GM12872 (cell line): ENCODE data around the gene PCDHGC4.
A peak's percentile ranks its signal among the peaks of the same experiment; 100 is the strongest.

Experiments
- TF ChIP-seq, protein P1 (sequence below): IDR thresholded peaks from 3 replicates; pipeline ENCODE4 v1.5.1; 2011; ENCODE audit warnings: low read depth, mild to moderate bottlenecking, low read length, moderate library complexity; ENCODE audit not compliant: insufficient read depth

Gene PCDHGC4

DNA sequence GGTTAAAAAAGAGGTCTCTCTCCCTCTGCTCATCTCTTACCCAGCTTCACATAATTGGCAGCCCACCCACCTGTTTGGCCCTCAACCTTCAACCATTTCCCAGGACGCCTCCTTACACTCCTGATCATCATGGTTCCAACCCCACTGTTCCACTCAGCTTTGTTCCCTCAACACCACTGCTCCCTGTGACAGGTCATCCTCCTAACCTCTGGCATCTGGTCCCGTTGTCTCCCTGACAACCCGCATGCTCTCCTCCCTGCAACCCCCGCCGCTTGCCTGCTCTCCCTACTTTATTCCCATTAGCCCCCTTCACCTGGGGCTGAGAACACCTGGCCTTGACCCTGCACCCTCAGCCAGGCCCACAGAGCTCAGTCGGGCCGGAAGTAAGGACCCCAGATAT, 16.9 kb downstream of the PCDHGC4 start:
- TF ChIP-seq, protein P1, sequence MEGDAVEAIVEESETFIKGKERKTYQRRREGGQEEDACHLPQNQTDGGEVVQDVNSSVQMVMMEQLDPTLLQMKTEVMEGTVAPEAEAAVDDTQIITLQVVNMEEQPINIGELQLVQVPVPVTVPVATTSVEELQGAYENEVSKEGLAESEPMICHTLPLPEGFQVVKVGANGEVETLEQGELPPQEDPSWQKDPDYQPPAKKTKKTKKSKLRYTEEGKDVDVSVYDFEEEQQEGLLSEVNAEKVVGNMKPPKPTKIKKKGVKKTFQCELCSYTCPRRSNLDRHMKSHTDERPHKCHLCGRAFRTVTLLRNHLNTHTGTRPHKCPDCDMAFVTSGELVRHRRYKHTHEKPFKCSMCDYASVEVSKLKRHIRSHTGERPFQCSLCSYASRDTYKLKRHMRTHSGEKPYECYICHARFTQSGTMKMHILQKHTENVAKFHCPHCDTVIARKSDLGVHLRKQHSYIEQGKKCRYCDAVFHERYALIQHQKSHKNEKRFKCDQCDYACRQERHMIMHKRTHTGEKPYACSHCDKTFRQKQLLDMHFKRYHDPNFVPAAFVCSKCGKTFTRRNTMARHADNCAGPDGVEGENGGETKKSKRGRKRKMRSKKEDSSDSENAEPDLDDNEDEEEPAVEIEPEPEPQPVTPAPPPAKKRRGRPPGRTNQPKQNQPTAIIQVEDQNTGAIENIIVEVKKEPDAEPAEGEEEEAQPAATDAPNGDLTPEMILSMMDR = no peak

DNA sequence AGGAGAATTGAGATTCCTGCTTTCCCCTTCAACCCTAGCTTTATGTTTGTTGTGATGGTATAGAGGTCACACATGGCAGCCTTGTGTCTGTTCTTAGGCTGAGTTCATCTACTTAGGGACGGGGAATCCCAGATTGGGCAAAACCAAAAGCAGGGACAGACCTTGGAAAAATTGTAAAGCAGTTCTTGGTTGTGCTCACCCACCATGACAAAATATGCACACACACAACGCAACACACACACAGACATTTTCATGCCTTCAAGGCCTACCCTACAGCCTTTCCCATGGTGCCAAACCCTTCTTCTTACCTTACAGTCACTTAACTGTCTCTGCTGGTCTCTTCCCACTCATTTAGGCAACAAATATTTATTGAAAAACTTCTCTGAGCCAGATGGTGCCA, 18.9 kb downstream of the PCDHGC4 start:
- TF ChIP-seq, protein P1 = no peak

DNA sequence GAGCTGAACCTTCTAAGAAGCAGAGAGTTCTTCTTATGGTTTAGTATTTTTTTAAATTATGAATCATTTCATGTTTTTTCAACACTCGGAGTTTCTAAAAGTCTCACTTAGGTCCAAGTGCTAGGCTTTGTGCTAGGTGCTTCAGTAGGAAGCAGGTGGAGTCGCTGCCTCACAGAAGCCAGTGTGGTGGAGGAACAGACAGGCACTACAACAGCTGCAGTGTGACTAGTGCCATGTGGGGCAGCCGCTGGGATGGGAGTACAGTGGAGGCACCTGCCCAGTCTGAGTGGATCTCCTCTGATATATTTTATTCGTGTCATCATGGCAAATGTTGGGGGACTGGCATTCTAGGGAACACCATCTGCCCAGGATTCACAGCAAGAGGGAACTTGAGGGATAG, 19.4 kb downstream of the PCDHGC4 start:
- TF ChIP-seq, protein P1 = no peak

DNA sequence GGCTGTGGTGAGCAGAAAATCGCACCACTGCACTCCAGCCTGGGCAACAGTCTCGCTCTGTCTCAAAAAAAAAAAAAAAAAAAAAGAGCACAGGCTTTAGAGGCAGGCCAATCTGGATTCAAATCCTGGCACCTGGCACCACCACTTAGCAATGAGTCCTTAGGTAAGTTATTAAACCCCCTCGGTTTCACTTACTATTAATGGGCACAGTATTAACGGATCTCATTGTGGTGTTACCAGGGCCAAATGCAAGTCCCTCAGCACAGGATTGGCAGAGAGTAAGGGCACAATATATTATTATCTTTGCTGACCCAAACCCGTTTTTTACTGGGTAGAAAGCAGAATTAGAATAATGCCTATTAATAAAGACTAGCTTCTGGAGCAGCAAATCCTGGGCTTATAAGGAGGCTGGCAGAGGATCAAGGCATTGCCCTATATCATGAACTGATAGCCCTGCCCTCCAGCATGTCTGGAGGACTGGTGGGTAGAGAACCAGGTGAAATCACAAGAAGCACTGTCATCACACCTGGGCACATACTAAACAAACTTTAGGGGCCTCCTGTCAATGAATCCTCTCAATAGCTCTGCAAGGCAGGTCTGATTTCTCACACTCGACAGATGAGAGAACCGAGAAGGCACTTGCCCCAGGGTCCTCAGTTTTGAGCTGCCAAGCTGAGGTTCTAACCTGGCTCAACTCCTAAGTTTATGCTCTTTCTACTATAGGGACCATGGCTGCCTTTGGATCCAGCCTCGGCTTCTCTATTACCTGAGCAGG, 21.7 kb downstream of the PCDHGC4 start:
- TF ChIP-seq, protein P1 = no peak

DNA sequence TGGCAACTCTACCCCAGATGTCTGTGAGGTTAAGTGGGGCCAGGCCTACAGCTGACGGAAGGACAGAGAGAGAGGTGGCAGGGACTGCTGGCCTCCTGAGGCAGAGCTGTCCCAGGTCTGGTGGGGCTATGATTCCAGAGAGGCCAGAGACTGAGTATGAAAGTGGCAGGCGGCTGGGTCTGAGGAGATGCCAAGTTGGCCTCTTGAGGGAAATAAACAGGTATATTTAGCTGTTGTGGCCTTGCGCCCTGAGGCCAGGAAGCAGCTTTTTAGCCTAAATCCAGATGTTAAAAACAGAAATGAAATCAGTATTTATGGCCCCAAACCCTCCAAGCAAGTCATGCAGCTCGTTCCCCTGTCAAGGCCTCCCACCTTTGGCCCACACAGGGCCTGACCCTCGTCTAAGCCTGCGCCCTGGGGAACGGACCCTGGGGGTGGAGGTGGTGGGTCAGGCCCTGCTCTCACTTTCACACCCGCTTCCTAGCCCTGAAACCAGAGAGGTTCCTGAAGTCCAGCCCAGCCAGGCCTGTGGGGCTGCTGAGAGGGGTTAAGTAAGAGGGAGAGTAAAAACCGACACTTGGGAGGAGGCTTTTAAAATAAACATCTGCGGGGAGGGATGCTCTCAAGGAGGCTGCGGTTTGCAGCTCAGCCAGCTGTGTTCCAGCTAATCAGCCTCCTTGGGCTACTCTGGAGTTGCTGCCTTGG, 22.7 kb downstream of the PCDHGC4 start:
- TF ChIP-seq, protein P1 = no peak

DNA sequence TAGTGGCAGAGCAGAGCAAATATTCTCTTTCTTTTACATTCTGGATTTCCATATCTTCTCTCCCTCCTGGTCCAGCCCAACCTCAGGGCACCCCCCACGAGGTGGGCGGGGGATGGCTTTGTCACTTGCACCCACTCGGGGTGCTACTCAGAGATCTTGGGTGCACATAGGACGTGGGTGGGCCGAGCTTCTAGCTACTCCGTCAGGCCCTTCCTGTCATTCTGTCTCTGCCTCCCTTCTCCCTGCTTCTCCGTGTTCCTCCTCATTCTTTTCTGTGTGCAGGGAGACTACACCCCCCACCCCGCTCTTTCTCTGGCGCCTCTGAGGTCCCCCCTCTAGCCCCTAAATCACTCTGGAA, 23.6 kb downstream of the PCDHGC4 start:
- TF ChIP-seq, protein P1 = no peak

DNA sequence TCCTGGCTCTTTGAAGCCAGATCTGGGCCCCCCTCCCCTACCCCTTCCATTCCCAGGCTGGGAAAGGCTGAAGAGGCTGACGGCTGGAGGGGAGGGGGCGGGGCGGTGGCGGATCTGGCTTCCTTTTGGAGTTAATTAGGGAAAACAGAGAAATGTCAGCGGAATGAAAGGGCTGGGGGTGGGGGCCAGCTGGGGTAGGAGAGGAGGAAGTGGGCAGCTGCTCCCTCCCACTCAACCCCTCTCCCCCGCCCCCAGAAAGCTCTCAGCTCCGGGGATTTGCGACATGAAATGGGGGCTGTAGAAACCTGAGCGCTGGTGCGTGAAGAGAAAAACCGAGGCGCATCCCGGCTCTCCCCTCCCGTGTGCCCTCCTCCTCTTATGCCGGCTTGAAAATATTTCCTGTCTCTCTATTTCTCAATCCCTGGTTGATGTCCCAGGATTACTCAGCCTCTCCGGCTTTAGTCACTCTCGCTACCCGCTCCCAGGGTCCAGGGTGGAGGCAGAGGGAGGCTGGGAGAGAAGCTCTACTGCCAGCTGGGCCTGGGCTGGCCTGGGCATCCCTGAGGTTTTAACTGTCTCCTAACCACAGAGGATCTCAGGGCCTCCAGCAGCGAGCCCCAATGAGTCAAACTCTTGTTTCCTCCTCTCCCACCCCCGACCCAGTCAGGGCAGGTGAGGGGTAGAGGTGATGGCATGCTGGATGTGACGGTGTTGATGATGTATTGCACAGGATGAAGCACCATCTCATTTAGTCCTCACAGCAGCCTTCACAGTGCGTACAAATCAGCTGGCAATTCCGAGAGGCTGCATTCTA, 24.2 kb downstream of the PCDHGC4 start:
- TF ChIP-seq, protein P1 = 0 out of 3 replicates have a peak, but pooled peaks have one; percentile 1
